HK-2 (cell line): ENCODE results near the gene RBBP8.

Experiments used
- DNase-seq: peaks from one replicate; pipeline ENCODE4 v3.0.0-alpha.2; 2018; ENCODE audit not compliant: unreplicated experiment

Gene RBBP8

GRCh38 chr18:22998344-22998743 is 65.2 kb downstream of the RBBP8 start:
- DNase-seq = no peak

- no peak for DNase-seq
Measured at GRCh38 chr18:22999212-22999611, 66.1 kb downstream of the RBBP8 start.

- DNase-seq = no peak
Measured at GRCh38 chr18:22999647-23000046, 66.5 kb downstream of the RBBP8 start.

GRCh38 chr18:23003289-23003688 is 70.2 kb downstream of the RBBP8 start:
- DNase-seq = no peak

GRCh38 chr18:23012249-23012648 is 79.1 kb downstream of the RBBP8 start:
- no peak for DNase-seq

GRCh38 chr18:23020555-23021294 is 87.6 kb downstream of the RBBP8 start:
- DNase-seq = no peak

- DNase-seq = no peak
Measured at GRCh38 chr18:23021623-23022022, 88.5 kb downstream of the RBBP8 start.

- DNase-seq = no peak
Measured at GRCh38 chr18:23032030-23032582, 99.0 kb downstream of the RBBP8 start.

GRCh38 chr18:23033056-23033455 is 99.9 kb downstream of the RBBP8 start:
- DNase-seq = no peak

GRCh38 chr18:23036660-23037201 is 103.6 kb downstream of the RBBP8 start:
- no peak for DNase-seq

GRCh38 chr18:23037646-23038045 is 104.5 kb downstream of the RBBP8 start:
- no peak for DNase-seq

- no peak for DNase-seq
Measured at GRCh38 chr18:23038712-23039111, 105.6 kb downstream of the RBBP8 start.

- no peak for DNase-seq
Measured at GRCh38 chr18:23042133-23042532, 109.0 kb downstream of the RBBP8 start.

GRCh38 chr18:23043803-23044376 is 110.8 kb downstream of the RBBP8 start:
- no peak for DNase-seq

- no peak for DNase-seq
Measured at GRCh38 chr18:23049698-23050373, 116.7 kb downstream of the RBBP8 start.

GRCh38 chr18:23053776-23054457 is 120.8 kb downstream of the RBBP8 start:
- no peak for DNase-seq

GRCh38 chr18:23054553-23054952 is 121.4 kb downstream of the RBBP8 start:
- no peak for DNase-seq

- no peak for DNase-seq
Measured at GRCh38 chr18:23056315-23056714, 123.2 kb downstream of the RBBP8 start.

- no peak for DNase-seq
Measured at GRCh38 chr18:23057096-23057495, 124.0 kb downstream of the RBBP8 start.

GRCh38 chr18:23058746-23059415 is 125.8 kb downstream of the RBBP8 start:
- DNase-seq = no peak
